H1 (cell line): ENCODE measurements around the gene SIM2. TPM values are rescaled to one million over a fixed set of nuclear protein-coding genes. Genes with fewer than 3 reads are reported as not detected.

Experiments
- CTBP2 ChIP-seq: IDR thresholded peaks from 2 replicates; pipeline ENCODE4 v1.7.0; 2011; ENCODE audit warnings: borderline replicate concordance, mild to moderate bottlenecking, moderate library complexity, mixed read lengths, low read length; ENCODE audit not compliant: insufficient read depth, insufficient read length
- JUND ChIP-seq: IDR thresholded peaks from 2 replicates; pipeline ENCODE4 v1.6.1; 2011; ENCODE audit warnings: mild to moderate bottlenecking, improper control_type of control experiment, low read length
- KDM5A ChIP-seq: fragments of 200-600 bp; IDR thresholded peaks from 2 replicates; pipeline ENCODE4 v1.7.1; 2012; ENCODE audit warnings: mild to moderate bottlenecking, low read length, inconsistent platforms, mixed read lengths
- SAP30 ChIP-seq: fragments of 300-600 bp; sonication (generic); IDR thresholded peaks from 2 replicates; pipeline ENCODE4 v1.7.1; 2012; ENCODE audit warnings: low read length, moderate library complexity, mild to moderate bottlenecking, inconsistent platforms; ENCODE audit not compliant: insufficient read depth, insufficient replicate concordance
- polyA plus RNA-seq, 7 experiments: library from polyadenylated mRNA; depleted of rRNA in 3 of 7; stranded (reverse) in 5 of 7; unstranded in 2 of 7; fragments of >200 nt in 5 of 7; fragments of 200-250 nt in 2 of 7; gene quantifications; 1 replicate in 5 of 7; 2 replicates in 1 of 7; 4 replicates in 1 of 7; pipeline versions ENCODE4 v1.2.1 to v1.2.3, GENCODE V29; 2011 to 2013; ENCODE audit warnings: missing spikeins in 2 of 7, mixed read lengths in 2 of 7
- total RNA-seq: library from RNA; stranded (reverse); fragmentation: NEBNext Ultra II Directional; extraction: Animal tissue kit (Norgen Biotek cat#: 25700); gene quantifications from 2 replicates; pipeline ENCODE4 v1.2.1, GENCODE V29; 2021

The SIM2 gene
- total and polyA plus RNA-seq, 2 of the 8 experiments (the other 6 are each of a cell fraction or from before 2014, with no cell fraction given) = 0.05 to 0.26 TPM

DNA sequence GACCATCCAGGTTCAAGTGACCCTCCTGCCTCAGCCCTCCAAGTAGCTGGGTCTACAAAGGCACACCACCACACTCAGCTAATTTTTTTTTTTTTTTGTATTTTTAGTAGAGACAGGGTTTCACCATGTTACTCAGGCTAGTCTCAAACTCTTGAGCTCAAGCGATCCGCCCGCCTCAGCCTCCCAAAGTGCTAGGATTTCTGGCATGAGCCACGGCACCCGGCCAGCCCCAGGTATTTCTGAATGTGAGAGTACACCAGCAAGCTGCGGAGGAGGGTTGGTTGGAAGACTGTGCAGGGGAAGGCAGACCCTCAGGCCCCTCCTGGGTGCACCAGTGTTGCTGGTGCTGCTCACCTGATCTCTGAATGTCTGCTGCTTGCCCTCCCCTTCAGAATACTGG is 33.1 kb upstream of the SIM2 start (continued):
- TF ChIP-seq CTBP2 = no peak
- no peak for TF ChIP-seq JUND
- TF ChIP-seq SAP30 = no peak
- TF ChIP-seq KDM5A = no peak
